Peyer's patch (tissue), 4 donors: Measurements from ENCODE around the gene PEX7. TPM values are rescaled to one million over a fixed set of nuclear protein-coding genes. Genes with fewer than 3 reads are reported as not detected.

Source experiments
- DNase-seq, 3 donors: peaks; one replicate each; pipeline ENCODE4 v3.0.0-alpha.2; 2017 to 2019
- H3K27ac ChIP-seq, 4 donors: fragments of 200-600 bp; sonication (generic); one replicate each; pipeline ENCODE4 v1.5.1; 2016 to 2019
- H3K27me3 ChIP-seq, 2 donors: fragments of 200-600 bp; sonication (generic); one replicate each; pipeline ENCODE4 v1.5.1; 2019
- H3K36me3 ChIP-seq, 3 donors: fragments of 200-600 bp; sonication (generic); one replicate each; pipeline ENCODE4 v1.5.1; 2016 to 2019
- H3K4me1 ChIP-seq, 4 donors: fragments of 200-600 bp; sonication (generic); one replicate each; pipeline ENCODE4 v1.5.1; 2016 to 2019
- H3K4me3 ChIP-seq, 4 donors: fragments of 200-600 bp; sonication (generic); 1 replicate in 3 of 4; 2 replicates in 1 of 4; pipeline ENCODE4 v1.5.1; 2016 to 2019; ENCODE audit warnings: mild to moderate bottlenecking in 1 of 4
- H3K9me3 ChIP-seq, 4 donors: fragments of 200-600 bp; sonication (generic); one replicate each; pipeline ENCODE4 v1.5.1; 2016 to 2019; ENCODE audit warnings: mild to moderate bottlenecking in 1 of 4
- POLR2A ChIP-seq, 2 donors: fragments of 450-650 bp; IDR thresholded peaks; one replicate each; pipeline ENCODE4 v1.5.1; 2017; ENCODE audit warnings: antibody characterized with exemption in 2 of 2, mild to moderate bottlenecking in 2 of 2, moderate library complexity in 2 of 2
- total RNA-seq, 4 donors: library from RNA; depleted of rRNA; stranded (reverse); fragments of >200 nt; gene quantifications; one replicate each; pipeline ENCODE4 v1.1.0, GENCODE V29; 2016
- TF ChIP-seq, protein P1 (sequence below), 6 experiments: fragments of 450-650 bp in 4 of 6; fragments of 200-600 bp in 2 of 6; sonication (generic) in 1 of 6; IDR thresholded peaks; one replicate each; pipeline ENCODE4 v1.5.1; 2017 to 2019; ENCODE audit warnings: antibody characterized with exemption in 6 of 6, mild to moderate bottlenecking in 3 of 6, moderate library complexity in 1 of 6

The PEX7 gene, protein sequence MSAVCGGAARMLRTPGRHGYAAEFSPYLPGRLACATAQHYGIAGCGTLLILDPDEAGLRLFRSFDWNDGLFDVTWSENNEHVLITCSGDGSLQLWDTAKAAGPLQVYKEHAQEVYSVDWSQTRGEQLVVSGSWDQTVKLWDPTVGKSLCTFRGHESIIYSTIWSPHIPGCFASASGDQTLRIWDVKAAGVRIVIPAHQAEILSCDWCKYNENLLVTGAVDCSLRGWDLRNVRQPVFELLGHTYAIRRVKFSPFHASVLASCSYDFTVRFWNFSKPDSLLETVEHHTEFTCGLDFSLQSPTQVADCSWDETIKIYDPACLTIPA
- total RNA-seq = 1 to 10 TPM; 3.0 to 7.1 (median 6.3) TPM

DNA sequence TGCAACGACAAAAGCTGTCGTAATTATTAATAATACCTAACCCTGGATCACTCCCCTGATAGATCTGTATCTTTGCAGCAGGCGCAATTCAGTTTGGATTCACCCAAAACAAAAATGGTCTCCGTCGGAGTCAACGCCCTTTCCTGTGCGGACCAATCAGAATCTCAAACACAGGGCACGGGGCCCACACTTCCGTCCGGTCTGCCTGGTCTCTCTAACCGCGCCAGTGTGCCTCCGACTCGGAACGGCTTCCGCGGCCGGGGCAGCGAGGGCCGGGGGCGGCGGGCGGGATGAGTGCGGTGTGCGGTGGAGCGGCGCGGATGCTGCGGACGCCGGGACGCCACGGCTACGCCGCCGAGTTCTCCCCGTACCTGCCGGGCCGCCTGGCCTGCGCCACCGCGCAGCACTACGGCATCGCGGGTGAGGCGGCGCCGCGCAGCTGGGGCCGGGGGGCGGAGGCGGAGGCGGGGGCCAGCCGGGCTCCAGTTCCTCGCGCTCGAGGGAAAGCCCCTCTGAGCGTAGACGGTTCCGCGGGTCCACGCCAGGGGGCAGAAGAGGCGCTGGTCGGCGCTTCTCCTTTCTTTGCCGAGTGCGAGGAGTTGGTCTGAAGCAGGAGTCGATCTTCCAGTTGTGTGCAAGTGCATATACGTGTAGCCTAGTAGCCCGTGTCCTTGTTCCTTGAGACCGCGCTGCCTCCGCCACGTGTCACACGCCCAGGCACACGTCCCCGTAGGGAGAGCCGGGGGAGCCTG lies at the start of gene PEX7:
Gene PEX7, plus strand, starts transcription at position 217 of the 752 bp plus-strand sequence. Its CDS starts 74 bp downstream, at position 291.
- TF ChIP-seq POLR2A (IDR thresholded peaks at IDR 0.05) = peak; percentile 42 to 59
- TF ChIP-seq, protein P1, sequence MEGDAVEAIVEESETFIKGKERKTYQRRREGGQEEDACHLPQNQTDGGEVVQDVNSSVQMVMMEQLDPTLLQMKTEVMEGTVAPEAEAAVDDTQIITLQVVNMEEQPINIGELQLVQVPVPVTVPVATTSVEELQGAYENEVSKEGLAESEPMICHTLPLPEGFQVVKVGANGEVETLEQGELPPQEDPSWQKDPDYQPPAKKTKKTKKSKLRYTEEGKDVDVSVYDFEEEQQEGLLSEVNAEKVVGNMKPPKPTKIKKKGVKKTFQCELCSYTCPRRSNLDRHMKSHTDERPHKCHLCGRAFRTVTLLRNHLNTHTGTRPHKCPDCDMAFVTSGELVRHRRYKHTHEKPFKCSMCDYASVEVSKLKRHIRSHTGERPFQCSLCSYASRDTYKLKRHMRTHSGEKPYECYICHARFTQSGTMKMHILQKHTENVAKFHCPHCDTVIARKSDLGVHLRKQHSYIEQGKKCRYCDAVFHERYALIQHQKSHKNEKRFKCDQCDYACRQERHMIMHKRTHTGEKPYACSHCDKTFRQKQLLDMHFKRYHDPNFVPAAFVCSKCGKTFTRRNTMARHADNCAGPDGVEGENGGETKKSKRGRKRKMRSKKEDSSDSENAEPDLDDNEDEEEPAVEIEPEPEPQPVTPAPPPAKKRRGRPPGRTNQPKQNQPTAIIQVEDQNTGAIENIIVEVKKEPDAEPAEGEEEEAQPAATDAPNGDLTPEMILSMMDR (IDR thresholded peaks at IDR 0.05) = peak; percentile 24 to 63 (median 53)
- peak; percentile 90 to 96 (median 92) for DNase-seq
- no peaks in the 10 kb centered on the region for H3K4me1 ChIP-seq
- H3K9me3 ChIP-seq = no peaks in the 10 kb centered on the region
- H3K27ac ChIP-seq = peak within 1 kb of the TSS; percentile 76 to 90 (median 89)
- no peaks in the 10 kb centered on the region for H3K27me3 ChIP-seq
- H3K36me3 ChIP-seq = no peaks in the 10 kb centered on the region
- H3K4me3 ChIP-seq = peak within 1 kb of the TSS; percentile 55 to 88 (median 63)

DNA sequence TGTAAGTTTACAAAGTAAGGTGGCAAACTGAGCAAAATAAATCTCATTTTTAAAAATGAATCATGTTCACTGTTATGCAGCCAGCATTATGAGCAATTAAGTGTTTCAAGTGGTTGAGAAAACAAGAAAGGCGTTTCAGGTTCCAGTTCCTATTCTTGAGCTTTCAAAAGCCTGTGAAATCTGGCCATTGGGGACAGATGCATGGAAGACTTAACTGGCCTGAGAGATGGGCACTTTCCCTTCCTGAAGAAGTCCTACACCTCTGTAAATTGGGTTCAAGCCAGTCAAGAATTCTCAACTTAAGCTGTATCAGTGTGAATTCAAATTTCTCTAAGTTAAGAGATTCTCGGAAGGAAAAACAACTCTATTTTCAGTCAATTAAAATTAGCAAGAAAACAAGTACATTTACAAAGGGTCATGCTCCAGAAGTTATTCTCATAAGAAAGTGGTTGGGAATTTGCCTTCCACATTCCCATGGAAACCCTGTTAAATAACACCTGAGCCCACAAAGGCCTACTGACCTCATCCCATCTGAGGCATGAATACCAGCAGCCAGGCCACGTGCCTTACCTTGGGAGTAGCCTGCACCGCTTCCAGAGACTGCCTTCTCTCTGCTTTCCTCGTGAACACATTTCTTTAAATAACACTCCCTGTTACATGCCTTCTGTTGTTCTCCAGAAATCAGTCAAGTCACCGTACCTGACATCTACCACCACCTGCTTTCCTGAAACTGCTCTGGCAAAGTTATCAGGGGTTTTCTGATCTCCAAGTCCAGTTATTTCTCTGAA lies 49.5 kb upstream of the PEX7 start:
- Histone ChIP-seq H3K27ac (peak overlapping the region in 1 of 4 donors; percentile 22), H3K9me3 (no peaks in the 10 kb centered on the region), H3K4me1 (peaks cover 0 to 14% (median 0%) of the 10 kb centered on the region in 4 donors), H3K27me3 (no peaks in the 10 kb centered on the region), H3K36me3 (no peaks in the 10 kb centered on the region), H3K4me3 (no peak overlapping the region)
- DNase-seq = no peak
- TF ChIP-seq, protein P1 (IDR thresholded peaks at IDR 0.05) = no peak
- no peak for TF ChIP-seq POLR2A (IDR thresholded peaks at IDR 0.05)

DNA sequence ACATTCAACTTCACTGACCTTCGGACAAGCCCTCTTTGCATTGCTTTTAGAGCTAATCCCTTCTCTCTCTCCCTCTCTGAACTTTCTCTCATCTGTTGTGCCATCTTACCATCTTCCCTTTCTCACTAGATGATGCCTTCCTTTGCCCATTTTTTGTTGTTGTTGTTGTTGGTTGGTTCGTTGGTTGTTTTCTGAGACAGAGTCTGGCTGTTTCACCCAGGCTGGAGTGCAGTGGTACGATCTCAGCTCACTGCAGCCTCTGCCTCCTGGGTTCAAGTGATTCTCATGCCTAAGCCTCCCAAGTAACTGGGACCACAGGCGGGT lies 49.0 kb upstream of the PEX7 start:
- H3K4me3 ChIP-seq = no peak overlapping the region
- no peaks in the 10 kb centered on the region for H3K36me3 ChIP-seq
- DNase-seq = no peak
- peaks cover 0 to 13% (median 0%) of the 10 kb centered on the region in 4 donors for H3K4me1 ChIP-seq
- H3K9me3 ChIP-seq = no peaks in the 10 kb centered on the region
- no peaks in the 10 kb centered on the region for H3K27me3 ChIP-seq
- H3K27ac ChIP-seq = no peak overlapping the region
- TF ChIP-seq POLR2A (IDR thresholded peaks at IDR 0.05) = no peak
- TF ChIP-seq, protein P1 (IDR thresholded peaks at IDR 0.05) = no peak

DNA sequence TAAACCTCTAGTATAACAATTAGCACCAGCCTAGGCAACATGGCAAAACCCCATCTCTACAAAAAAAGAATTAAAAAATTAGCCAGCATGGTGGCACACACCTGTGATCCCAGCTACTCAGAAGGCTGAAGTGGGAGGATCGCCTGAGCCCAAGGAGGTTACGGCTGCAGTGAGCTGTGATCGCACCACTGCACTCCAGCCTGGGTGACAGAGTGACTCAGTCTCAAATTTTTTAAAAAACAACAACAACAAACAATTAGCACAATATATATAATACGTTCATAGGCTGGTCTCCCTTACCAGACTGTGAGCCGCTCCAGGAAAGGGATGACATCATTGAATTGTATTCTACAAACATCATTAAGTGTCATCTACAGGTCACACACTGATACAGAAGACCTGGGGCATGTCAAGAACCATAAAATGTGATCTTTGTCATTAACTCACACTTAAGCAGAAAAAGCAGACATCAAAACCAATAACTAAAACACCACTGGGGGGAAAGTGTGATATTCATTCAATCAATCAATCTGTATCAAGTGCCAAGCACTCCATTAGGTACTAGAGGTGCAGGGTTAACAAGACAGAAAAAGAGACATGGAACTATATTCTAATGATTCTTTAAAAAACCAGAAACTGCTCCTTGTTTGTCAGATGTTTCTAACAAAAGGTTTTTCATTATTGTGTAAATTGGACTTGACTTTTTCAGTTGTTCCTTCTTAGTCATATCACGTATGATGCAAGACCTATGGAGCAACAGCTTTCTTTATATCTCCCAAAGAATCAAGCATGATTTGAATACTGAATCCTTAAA lies 48.0 kb upstream of the PEX7 start:
- H3K9me3 ChIP-seq = no peaks in the 10 kb centered on the region
- TF ChIP-seq POLR2A (IDR thresholded peaks at IDR 0.05) = no peak
- TF ChIP-seq, protein P1 (IDR thresholded peaks at IDR 0.05) = no peak
- H3K27me3 ChIP-seq = no peaks in the 10 kb centered on the region
- no peak overlapping the region for H3K27ac ChIP-seq
- H3K36me3 ChIP-seq = no peaks in the 10 kb centered on the region
- no peak for DNase-seq
- peaks cover 0 to 13% (median under 1%) of the 10 kb centered on the region in 4 donors for H3K4me1 ChIP-seq
- H3K4me3 ChIP-seq = no peak overlapping the region

DNA sequence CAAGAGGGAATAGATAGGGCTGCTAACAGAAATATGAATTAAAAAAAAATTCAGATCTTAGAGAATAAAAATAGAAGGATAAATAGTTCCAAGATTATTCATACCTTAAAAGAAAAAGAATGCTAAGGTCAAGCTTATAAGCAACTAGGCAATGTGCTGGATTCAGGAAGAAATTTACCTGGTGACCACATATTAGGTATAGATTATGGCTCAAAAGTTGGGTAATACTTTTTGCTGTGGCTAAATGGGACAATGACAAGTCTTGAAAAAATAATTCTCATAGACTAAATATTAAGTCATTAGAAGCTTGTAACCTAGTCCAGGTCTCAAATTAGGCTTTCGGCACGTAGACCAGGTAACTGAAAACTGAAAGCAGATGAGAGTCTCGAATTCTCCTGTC lies 47.3 kb upstream of the PEX7 start:
- no peak for TF ChIP-seq POLR2A (IDR thresholded peaks at IDR 0.05)
- TF ChIP-seq, protein P1 (IDR thresholded peaks at IDR 0.05) = no peak
- Histone ChIP-seq H3K9me3 (no peaks in the 10 kb centered on the region), H3K27me3 (no peaks in the 10 kb centered on the region), H3K27ac (no peak overlapping the region), H3K4me3 (no peak overlapping the region), H3K36me3 (no peaks in the 10 kb centered on the region), H3K4me1 (peaks cover 0 to 13% (median 3%) of the 10 kb centered on the region in 4 donors)
- DNase-seq = no peak
